IMR-90 (cell line): ENCODE measurements around the gene SDC3.

Experiments used
- CEBPB ChIP-seq: IDR thresholded peaks from 2 replicates; pipeline ENCODE4 v1.6.1; 2012; ENCODE audit warnings: low read depth, low read length, improper control_type of control experiment
- CHD1 ChIP-seq: IDR thresholded peaks from 2 replicates; pipeline ENCODE4 v1.6.1; 2012; ENCODE audit warnings: low read depth, low read length, improper control_type of control experiment
- CTCF ChIP-seq: conservative IDR thresholded peaks from 2 replicates; pipeline ENCODE4 v1.5.1; 2012; ENCODE audit warnings: mild to moderate bottlenecking, low read depth, low read length, improper control_type of control experiment
- POLR2A ChIP-seq: IDR thresholded peaks from 2 replicates; pipeline ENCODE4 v1.6.1; 2012; ENCODE audit warnings: mild to moderate bottlenecking, low read depth, low read length
- RAD21 ChIP-seq: IDR thresholded peaks from 2 replicates; pipeline ENCODE4 v1.6.1; 2012; ENCODE audit warnings: low read length, improper control_type of control experiment
- RCOR1 ChIP-seq: IDR thresholded peaks from 2 replicates; pipeline ENCODE4 v1.6.1; 2012; ENCODE audit warnings: mild to moderate bottlenecking, low read length, improper control_type of control experiment; ENCODE audit not compliant: insufficient replicate concordance
- RFX5 ChIP-seq: IDR thresholded peaks from 2 replicates; pipeline ENCODE4 v1.8.0; 2012; ENCODE audit warnings: low read depth, mild to moderate bottlenecking, low read length, moderate library complexity
- USF2 ChIP-seq: fragments of 150-350 bp; IDR thresholded peaks from 2 replicates; pipeline ENCODE4 v1.6.1; 2017; ENCODE audit warnings: mild to moderate bottlenecking, antibody characterized with exemption, low read length, low read depth

GRCh38 chr1:30930631-30931173, 22.1 kb upstream of the SDC3 start:
- TF ChIP-seq CTCF (no peak), POLR2A (no peak), RAD21 (no peak), CHD1 (no peak), USF2 (no peak), CEBPB (no peak), RFX5 (no peak), RCOR1 (no peak)
